ENCODE results near the gene MMP2. TPM values are rescaled to one million over a fixed set of nuclear protein-coding genes. Genes with fewer than 3 reads are reported as not detected.

Gene MMP2
- total RNA-seq, 1 donor from 2014 or later = 178 TPM

DNA sequence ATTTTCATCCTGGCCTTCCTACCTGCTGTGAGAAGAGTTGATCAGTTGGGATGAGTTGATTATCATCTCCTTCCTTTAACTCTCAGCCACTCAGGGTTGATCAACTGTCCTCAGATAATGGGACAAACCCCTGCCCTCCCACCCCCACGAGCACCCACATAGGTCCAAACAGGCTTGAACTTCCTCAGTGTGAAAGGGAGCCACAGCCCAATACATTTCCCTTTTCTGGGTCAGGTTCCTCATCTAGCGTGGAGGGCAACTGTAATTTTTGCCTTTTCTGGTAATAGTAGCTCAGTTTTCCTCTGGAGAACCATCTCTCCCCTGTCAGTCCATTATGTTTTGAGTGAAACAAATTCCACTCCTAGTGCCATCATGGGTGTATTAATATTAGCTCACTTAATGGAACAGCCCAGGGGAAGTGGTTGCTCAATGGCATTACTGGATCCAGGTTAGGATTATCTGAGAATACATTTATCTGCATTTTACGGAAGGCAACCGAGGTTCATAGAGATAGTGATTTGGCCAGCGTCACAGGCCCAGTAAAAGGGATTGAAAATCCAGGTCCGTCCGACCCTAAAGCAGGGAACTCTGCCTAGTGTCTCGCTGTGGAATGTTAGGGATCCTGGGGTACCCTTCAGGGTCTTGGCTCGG is 29.4 kb downstream of the MMP2 start:
- Histone ChIP-seq H3K4me3 (peak overlapping the region; percentile 61), H3K27me3 (ENCODE audit: low read depth) (no peaks in the 10 kb centered on the region), H3K27ac (peak overlapping the region; percentile 81), H3K4me1 (peaks cover 6% of the 10 kb centered on the region), H3K36me3 (peaks cover 11% of the 10 kb centered on the region), H3K9me3 (peaks cover 10% of the 10 kb centered on the region)
- TF ChIP-seq CTCF (IDR thresholded peaks at IDR 0.05) = no peak
- intact Hi-C loops (cut with DNase I) = no loop called here
- peak; percentile 48 to 50 for ATAC-seq
- DNase-seq = no peak

DNA sequence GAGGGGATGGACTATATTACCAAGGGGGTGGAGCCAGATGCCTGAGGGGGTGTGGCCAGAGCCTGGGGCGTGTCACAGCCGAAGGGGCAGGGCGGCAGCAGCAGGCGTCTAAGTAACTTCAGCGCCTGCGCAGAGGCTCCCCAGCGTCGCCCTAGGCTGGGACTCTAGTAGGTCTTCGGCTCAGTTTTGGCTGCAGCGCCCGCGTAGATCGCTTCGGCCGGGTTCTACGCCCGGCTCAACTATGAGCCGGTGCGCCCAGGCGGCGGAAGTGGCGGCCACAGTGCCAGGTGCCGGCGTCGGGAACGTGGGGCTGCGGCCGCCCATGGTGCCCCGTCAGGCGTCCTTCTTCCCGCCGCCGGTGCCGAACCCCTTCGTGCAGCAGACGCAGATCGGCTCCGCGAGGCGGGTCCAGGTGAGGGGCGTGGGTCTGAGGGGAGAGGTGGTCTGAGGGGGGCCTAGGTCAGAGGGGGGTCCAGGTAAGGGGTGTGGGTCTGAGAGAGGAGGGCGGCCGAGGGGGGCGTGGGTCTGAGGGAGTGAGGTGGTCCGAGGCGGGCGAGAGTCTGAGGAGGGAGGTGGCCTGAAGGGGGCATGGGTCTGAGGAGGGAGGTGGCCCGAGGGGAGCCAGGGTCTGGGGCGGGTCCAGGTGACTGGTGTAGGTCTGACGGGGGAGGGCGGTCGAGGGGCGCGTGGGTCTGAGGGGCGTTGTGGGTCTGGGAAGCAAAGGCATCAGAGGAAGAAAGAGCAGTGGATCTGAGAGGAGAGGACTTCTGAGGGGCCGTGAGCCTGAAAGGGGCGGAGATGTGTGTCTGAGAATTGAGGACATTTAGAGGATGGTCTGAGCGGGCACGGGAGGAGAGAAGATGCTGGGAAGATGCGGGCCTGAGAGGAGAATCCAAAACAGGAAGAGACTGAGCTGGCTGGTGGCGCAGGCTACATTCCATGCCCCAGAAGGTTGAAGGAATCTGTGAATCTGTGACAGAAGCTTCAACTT is 30.2 kb downstream of the MMP2 start, which contains the start of gene LPCAT2:
Gene LPCAT2, plus strand, starts transcription at position 132 of the 991 bp plus-strand sequence. Its CDS starts 110 bp downstream, at position 242.
- H3K36me3 ChIP-seq = peaks cover 11% of the 10 kb centered on the region
- peak within 1 kb of the TSS; percentile 81 for H3K27ac ChIP-seq
- ATAC-seq (peak; percentile 97 to 98), DNase-seq (peak; percentile 96)
- intact Hi-C loops (cut with DNase I) = no loop called here
- no peaks in the 10 kb centered on the region for H3K4me1 ChIP-seq
- no peak for TF ChIP-seq CTCF (IDR thresholded peaks at IDR 0.05)
- no peaks in the 10 kb centered on the region for H3K27me3 ChIP-seq (ENCODE audit: low read depth)
- H3K9me3 ChIP-seq = peaks cover 10% of the 10 kb centered on the region
- peak within 1 kb of the TSS; percentile 61 for H3K4me3 ChIP-seq

DNA sequence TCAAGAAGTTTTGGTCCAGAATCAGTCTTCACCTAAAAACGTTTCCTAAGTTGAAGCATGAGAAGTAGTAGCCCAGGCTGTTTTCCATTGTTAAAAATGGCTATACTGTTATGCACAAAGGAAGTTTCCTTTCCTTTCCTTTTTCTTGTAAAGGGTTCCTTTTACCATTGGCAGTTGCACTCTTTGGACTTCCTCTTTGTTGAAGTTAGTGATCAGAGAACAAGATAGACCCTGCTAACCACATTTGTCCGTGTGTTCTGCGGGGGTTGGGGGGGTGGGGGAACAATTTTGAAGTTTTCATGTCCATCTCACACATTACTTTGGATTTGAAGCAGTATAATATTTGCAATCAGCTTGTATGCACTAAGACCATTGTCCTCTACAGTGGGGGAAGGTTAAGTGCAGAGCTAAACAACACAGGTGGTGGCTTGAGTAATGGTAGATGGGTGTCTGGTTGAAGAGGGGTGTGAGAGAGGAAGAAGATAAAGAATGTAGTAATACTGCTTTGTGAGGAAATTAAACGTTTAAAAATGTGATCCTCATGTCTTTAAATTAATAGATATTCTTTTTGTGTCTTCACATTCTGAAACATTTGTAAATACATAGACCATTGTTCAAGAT is 31.3 kb downstream of the MMP2 start:
- no peak for TF ChIP-seq CTCF (IDR thresholded peaks at IDR 0.05)
- Histone ChIP-seq H3K27ac (peak overlapping the region; percentile 81), H3K4me1 (no peaks in the 10 kb centered on the region), H3K27me3 (ENCODE audit: low read depth) (no peaks in the 10 kb centered on the region), H3K9me3 (peaks cover 10% of the 10 kb centered on the region), H3K4me3 (peak overlapping the region; percentile 61), H3K36me3 (peaks cover 9% of the 10 kb centered on the region)
- no peak for DNase-seq
- intact Hi-C loops (cut with DNase I) = no loop called here
- no peak for ATAC-seq

- ATAC-seq (no peak), DNase-seq (no peak)
- H3K9me3 ChIP-seq = peaks cover 10% of the 10 kb centered on the region
- no peak for TF ChIP-seq CTCF (IDR thresholded peaks at IDR 0.05)
- intact Hi-C loops (cut with DNase I) = no loop called here
- H3K36me3 ChIP-seq = no peaks in the 10 kb centered on the region
- no peak overlapping the region for H3K27ac ChIP-seq
- H3K4me1 ChIP-seq = no peaks in the 10 kb centered on the region
- H3K4me3 ChIP-seq = no peak overlapping the region
- H3K27me3 ChIP-seq (ENCODE audit: low read depth) = no peaks in the 10 kb centered on the region
Observed at GRCh38 chr16:55512941-55513340, 33.9 kb downstream of the MMP2 start.

GRCh38 chr16:55513616-55514015 is 34.6 kb downstream of the MMP2 start:
- Histone ChIP-seq H3K27me3 (ENCODE audit: low read depth) (no peaks in the 10 kb centered on the region), H3K4me1 (no peaks in the 10 kb centered on the region), H3K36me3 (no peaks in the 10 kb centered on the region), H3K27ac (no peak overlapping the region), H3K9me3 (peaks cover 10% of the 10 kb centered on the region), H3K4me3 (no peak overlapping the region)
- intact Hi-C loops (cut with DNase I) = no loop called here
- ATAC-seq (no peak), DNase-seq (no peak)
- no peak for TF ChIP-seq CTCF (IDR thresholded peaks at IDR 0.05)
